GM21529 (cell line): ENCODE results near the gene MOG.
"Not testable (repeated sequence)": the region's sequence is repeated elsewhere in the genome, so short reads cannot be mapped to it uniquely, and the experiment has no call there.

Experiments used
- ATAC-seq: cut with Tn5 transposase; IDR thresholded peaks from one replicate; pipeline ENCODE4 v1.9.1; 2021; ENCODE audit not compliant: unreplicated experiment

Gene MOG

DNA sequence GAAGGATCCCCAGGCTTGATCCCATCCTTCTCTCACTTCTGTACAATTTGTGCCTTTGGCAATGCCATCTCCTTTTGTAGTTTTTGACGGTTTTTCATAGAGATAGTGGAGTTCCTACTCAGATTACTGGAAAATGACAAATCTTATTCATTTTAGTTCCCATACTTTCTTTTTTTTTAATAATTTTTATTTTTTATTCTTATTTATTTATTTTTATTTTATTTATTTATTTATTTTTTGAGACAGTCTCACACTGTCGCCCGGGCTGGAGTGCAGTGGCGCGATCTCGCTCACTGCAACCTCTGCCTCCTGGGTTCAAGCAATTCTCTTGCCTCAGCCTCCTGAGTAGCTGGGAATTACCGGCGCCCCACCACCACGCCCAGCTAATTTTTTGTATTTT is 19.6 kb upstream of the MOG start:
- ATAC-seq = no peak

DNA sequence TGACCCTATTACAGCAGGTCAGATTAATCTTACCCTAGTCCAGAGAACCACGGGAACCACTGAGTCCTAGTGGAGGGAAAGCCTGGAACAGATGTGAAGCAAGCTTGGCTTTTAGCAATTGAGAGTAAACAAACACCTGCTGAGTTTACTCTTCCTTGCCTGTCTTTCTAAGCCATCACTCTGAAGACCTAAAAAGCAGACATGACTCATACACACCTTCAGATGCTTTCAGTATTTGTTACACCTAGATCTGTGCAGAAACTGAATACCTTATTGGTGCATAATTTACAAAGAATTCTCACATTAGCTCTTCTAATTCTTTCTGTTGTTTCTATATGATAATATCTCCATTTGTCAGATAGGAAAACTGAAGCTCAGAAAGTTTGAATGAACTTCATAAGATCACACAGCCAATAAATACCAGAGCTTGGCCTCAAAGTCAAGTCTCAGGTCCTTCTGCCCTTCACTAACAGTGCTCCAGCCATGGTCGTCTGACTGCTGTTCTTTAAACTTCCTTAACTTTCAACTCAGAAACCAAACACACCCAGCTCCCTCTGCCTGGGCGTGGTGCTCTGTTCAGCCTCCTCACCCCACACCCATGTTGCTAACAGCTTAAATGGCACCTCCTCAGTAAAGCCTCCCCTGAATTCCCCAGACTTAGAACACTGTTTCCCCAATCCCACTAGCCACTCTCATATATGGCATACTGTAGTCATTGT is 15.3 kb upstream of the MOG start:
- no peak for ATAC-seq

DNA sequence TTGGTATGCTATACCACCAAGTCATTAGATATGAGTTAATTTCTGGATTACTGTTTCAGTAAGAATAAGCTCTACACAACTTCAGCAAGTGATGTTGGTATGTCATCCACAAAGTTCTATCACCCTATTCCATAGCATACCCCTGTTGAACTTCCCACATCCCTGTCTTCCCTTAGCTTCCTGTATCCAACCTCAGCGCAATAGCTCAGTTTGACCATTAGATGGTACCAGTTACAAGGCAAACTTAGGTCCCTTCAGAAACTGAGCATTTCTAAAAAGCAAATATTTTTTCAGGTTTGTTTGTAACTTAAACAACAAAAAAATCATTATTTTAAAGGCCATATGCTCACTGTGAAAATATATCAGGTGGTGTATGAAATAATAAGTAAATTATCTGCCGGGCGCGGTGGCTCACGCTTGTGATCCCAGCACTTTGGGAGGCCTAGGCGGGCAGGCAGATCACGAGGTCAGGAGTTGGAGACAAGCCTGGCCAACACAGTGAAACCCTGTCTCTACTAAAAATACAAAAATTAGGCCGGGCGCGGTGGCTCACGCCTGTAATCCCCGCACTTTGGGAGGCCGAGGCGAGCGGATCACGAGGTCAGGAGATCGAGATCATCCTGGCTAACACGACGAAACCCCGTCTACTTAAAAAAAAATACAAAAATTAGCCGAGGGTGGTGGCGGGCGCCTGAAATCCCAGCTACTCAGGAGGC is 8.8 kb upstream of the MOG start:
- ATAC-seq = no peak

- peak; percentile 96 for ATAC-seq
Measured at GRCh38 chr6:29649701-29650673, 6.9 kb upstream of the MOG start.

- ATAC-seq = no peak
Measured at GRCh38 chr6:29651413-29652197, 5.3 kb upstream of the MOG start.

DNA sequence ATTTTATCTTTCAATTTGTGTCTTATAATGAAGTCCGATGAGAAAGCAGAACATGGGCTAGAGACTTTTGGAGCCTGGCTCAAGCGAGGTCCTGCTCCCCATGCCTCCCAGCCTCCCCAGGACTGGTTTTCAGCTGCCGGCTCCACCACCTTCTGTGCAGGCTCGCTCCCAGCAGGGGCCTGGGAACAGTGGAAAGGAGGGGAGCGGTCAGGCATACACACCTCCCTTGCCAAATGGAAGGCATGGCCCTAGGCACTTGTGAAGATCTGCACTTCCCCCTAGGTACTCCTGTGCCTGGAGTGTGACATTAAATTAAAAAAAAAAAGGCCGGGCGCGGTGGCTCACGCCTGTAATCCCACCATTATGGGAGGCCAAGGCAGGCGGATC is 4.7 kb upstream of the MOG start:
- no peak for ATAC-seq

GRCh38 chr6:29653452-29654038 is 3.3 kb upstream of the MOG start:
- no peak for ATAC-seq

DNA sequence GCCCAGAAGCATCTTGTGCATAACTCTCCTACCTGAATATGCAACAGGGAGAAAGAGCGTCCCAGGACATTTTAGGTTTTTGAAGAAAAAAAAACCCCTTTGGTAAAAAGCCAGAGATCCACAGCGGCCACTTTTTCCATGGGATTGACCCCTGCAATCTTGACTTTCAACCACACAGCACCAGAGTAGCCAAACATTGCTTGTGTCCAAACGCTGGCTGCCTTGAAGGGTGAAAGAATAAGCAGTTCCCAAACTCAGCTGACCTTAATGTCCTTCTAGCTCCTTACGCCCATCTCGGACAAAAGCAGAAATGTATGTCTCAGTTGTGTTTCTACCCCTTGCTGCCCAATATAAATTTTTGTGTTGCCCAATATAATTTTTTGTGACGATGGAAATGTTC is 1.2 kb upstream of the MOG start:
- no peak for ATAC-seq

DNA sequence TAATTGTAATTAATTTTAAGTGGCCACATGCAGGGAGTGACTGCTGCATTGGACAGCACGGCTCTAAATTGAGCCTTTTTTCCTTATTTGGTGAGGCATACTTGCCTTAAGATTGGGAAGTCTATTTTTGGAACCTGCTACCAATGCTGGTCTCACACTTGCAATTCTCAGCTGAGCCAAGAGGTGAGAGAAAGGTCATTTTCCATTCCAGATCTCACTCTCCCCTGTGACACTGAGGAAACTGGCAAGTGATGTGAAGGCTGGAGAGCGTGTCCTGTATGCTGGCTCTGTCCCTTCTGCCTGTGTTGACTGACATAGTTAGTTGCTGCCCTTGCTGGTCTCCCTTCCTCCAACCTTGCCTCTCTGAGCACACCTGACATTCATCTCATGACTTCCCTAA is 735 bp upstream of the MOG start:
- ATAC-seq = no peak

GRCh38 chr6:29661071-29661470 is 4.2 kb downstream of the MOG start:
- no peak for ATAC-seq

DNA sequence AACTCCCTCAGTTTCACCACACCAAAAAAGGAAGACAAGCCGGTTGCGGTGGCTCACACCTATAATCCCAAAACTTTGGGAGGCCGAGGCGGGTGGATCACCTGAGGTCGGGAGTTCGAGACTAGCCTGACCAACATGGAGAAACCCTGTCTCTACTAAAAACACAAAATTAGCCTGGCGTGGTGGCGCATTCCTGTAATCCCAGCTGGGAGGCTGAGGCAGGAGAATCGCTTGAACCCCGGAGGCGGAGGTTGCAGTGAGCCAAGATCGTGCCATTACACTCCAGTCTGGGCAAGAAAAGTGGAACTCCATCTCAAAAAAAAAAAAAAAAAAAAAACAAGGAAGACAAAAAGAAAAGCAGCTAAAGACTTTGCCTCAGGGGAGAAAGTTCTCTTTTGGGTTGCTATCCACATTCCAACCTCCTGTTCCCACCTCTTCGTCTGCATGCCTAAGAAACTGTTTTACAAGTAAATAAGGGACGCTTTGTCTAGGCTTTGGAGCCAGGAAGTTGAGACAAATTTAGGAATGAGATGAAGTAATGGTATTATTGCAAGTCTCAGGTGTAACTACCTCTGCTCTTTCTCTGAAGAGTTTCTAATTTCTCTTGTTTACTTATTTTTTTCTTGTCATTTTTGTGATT is 4.7 kb downstream of the MOG start:
- not testable (repeated sequence) for ATAC-seq

DNA sequence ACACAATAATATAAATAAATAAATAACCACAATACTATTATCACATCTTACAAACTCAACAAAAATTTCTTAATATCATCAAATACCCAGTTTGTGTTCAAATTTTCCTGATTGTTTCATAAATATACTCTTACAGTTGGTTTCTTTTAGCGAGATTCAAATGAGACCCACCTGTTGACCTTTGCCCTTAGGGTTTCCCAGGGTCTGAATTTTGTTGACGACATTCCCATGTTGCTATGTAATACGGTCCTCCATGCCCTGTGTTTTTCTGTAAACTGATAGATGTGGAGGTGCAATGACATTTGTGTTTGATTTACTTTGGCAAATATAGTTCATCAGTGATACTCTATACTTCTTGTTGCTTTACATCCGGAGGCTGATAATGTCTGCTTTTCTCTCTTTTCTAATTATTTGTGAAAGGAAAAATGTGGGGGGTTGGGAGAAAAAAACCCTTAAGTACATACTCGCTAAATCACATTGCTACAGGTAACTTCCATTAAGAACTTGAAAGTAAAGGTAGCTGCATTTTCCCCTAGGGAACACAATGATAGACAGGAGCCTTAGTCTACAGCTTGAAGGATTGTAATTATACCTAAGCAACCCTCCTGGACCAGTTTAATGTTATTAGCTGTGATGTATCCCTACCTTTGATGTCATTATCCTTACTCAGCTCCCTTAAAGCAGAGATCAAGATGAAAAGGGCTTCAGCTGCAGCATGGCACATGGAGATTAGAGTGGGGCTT is 6.6 kb downstream of the MOG start:
- no peak for ATAC-seq

DNA sequence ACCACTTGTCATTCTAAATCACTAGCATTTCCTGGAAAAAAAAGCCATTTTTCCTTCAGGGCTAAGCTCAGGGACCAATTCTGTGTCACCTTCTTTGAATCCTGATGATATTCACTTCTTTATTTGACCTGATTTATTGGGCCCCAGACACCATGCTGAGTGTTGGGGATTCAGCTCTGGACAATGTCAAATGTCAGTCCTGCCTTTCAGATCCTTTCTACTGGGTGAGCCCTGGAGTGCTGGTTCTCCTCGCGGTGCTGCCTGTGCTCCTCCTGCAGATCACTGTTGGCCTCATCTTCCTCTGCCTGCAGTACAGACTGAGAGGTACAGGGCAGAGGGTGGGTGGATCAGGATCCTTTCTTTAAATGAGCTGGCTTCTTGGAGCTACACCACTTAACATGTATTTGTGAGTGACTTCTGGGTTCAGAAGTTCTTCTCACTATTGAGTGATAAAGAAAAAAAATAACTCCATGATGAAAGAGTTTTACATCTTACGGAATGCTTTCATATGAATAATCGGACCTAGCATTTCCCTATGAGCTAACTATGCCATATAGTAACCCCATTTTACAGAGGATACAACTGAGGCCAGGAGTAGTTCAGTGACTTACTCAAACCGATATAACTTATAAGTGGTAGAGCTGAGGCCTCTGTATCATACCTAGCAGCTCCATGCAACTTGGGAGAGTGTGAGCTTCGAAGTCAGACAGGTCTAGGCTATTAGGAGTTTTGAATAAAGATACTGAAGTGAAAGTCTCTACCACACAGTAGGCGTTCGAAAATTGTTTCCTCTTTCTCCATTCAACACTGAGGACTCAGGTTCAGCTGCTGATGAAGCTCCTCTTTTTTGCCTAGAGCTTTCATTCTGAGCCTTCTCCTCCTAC is 9.3 kb downstream of the MOG start:
- ATAC-seq = no peak

DNA sequence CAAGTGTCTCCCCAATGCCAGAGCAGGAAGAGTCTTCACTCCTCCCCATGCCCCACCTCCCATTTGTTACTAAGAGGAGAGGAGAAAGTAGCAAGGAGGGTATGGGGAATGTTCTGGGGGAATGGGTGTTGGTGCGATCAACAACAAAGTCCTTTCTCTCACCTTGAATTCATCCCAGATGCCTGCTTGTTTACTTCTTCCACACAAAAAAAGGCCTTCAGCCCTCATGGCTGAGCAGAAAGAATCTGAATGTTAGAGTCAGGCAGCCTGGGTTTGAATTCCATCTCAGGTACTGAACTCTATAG is 9.9 kb downstream of the MOG start:
- no peak for ATAC-seq

- ATAC-seq = no peak
Measured at GRCh38 chr6:29667158-29667557, 10.3 kb downstream of the MOG start.

DNA sequence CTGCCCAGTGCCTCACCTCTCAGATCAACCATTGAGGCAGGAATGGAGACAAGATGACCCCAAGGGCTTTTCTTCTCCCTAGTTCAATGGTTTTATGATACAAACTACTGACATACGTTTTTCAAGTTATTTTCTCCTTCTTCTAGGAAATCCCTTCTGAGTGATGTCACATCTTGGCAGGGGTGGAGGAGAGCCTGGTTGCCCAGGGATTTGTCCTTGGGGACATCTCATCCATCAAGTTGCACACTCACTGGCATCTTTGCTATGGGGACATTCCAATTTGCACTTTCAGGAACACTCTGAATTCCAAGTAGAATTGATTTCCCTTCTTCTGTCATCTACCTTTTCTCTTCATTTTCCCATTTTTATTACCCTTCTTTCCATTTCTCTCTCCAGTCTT is 14.1 kb downstream of the MOG start:
- no peak for ATAC-seq

DNA sequence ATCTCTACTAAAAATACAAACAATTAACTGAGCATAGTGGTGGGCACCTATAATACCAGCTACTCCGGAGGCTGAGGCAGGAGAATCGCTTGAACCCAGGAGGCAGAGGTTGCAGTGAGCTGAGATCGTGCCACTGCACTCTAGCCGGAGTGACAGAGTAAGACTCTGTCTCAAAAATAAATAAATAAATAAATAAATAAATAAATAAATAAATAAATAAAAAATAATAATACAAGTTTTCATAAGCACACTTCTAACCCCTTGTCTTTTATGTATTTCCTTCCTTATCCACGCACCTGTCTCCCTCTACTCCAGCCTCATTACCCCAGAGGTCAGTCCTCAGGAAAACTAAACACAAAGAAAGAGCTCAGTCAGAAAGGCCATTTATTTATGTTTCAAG is 15.2 kb downstream of the MOG start:
- not testable (repeated sequence) for ATAC-seq

- ATAC-seq = no peak
Measured at GRCh38 chr6:29673161-29673560, 16.3 kb downstream of the MOG start.

- no peak for ATAC-seq
Measured at GRCh38 chr6:29674008-29674407, 17.1 kb downstream of the MOG start.
